MM.1S (cell line): ENCODE measurements around the gene ELMO1.

Source experiments
- DNase-seq: peaks from one replicate; pipeline ENCODE4 v3.0.0-alpha.2; 2015
- H2AFZ ChIP-seq: fragments of 300-600 bp; sonication (generic); 2 replicates; pipeline ENCODE4 v1.6.0; 2016; ENCODE audit warnings: antibody characterized with exemption, low read length
- H3F3A ChIP-seq: fragments of 300-600 bp; sonication (generic); 2 replicates; pipeline ENCODE4 v1.6.1; 2016; ENCODE audit warnings: mild to moderate bottlenecking, antibody characterized with exemption, low read length, moderate library complexity, mixed read lengths; ENCODE audit not compliant: insufficient read depth
- H3K27ac ChIP-seq: fragments of 300-600 bp; sonication (generic); 2 replicates; pipeline ENCODE4 v1.5.1; 2016; ENCODE audit warnings: mild to moderate bottlenecking, low read length
- H3K27me3 ChIP-seq: fragments of 300-600 bp; sonication (generic); replicated peaks from 2 replicates; pipeline ENCODE4 v1.6.0; 2016; ENCODE audit warnings: low read length; ENCODE audit not compliant: insufficient read depth
- H3K36me3 ChIP-seq: fragments of 300-600 bp; sonication (generic); replicated peaks from 2 replicates; pipeline ENCODE4 v1.6.1; 2016; ENCODE audit warnings: mild to moderate bottlenecking, low read length, mixed read lengths; ENCODE audit not compliant: insufficient read depth
- H3K4me1 ChIP-seq: fragments of 300-600 bp; sonication (generic); 2 replicates; pipeline ENCODE4 v1.6.1; 2016; ENCODE audit warnings: low read length, mixed read lengths
- H3K4me2 ChIP-seq: fragments of 300-600 bp; sonication (generic); 2 replicates; pipeline ENCODE4 v1.6.0; 2016; ENCODE audit warnings: low read depth, low read length
- H3K4me3 ChIP-seq: fragments of 300-600 bp; sonication (generic); 2 replicates; pipeline ENCODE4 v1.5.1; 2016; ENCODE audit warnings: low read length, mixed read lengths
- H3K79me2 ChIP-seq: fragments of 300-600 bp; sonication (generic); 2 replicates; pipeline ENCODE4 v1.6.1; 2016; ENCODE audit warnings: mixed run types, low read length, mixed read lengths
- H3K9ac ChIP-seq: fragments of 300-600 bp; sonication (generic); 2 replicates; pipeline ENCODE4 v1.6.1; 2016; ENCODE audit warnings: low read length, mixed read lengths
- H3K9me2 ChIP-seq: fragments of 300-600 bp; sonication (generic); replicated peaks from 2 replicates; pipeline ENCODE4 v1.6.1; 2016; ENCODE audit warnings: mild to moderate bottlenecking, low read length, mixed read lengths; ENCODE audit not compliant: insufficient read depth
- H3K9me3 ChIP-seq: fragments of 300-600 bp; sonication (generic); replicated peaks from 2 replicates; pipeline ENCODE4 v1.6.1; 2016; ENCODE audit warnings: mild to moderate bottlenecking, low read length, mixed read lengths; ENCODE audit not compliant: insufficient read depth
- H4K20me1 ChIP-seq: fragments of 300-600 bp; sonication (generic); 2 replicates; pipeline ENCODE4 v1.6.1; 2016; ENCODE audit warnings: mild to moderate bottlenecking, low read length, moderate library complexity, mixed read lengths; ENCODE audit not compliant: insufficient read depth
- CTCF ChIP-seq: fragments of 300-600 bp; sonication (generic); IDR thresholded peaks from 2 replicates; pipeline ENCODE4 v1.5.1; 2016; ENCODE audit warnings: antibody characterized with exemption, low read length, mixed read lengths
- EZH2 ChIP-seq: fragments of 300-600 bp; sonication (generic); optimal IDR thresholded peaks from 2 replicates; pipeline ENCODE3; 2017; ENCODE audit warnings: low read depth, mild to moderate bottlenecking, antibody characterized with exemption, low read length, mixed read lengths
- EZH2phosphoT487 ChIP-seq: fragments of 300-600 bp; sonication (generic); IDR thresholded peaks from 2 replicates; pipeline ENCODE4 v1.6.1; 2018; ENCODE audit warnings: antibody characterized with exemption, low read length

ELMO1 gene

GRCh38 chr7:36986511-36986933, 462.1 kb downstream of the ELMO1 start:
- Histone ChIP-seq H4K20me1 (0 out of 2 replicates have a peak, but pooled peaks cover 4% of the 10 kb centered on the region), H3K27me3 (no peaks in the 10 kb centered on the region), H2AFZ (no peak overlapping the region), H3K4me1 (no peaks in the 10 kb centered on the region), H3K9me2 (no peaks in the 10 kb centered on the region), H3F3A (no peaks in the 10 kb centered on the region), H3K27ac (no peak overlapping the region), H3K9ac (no peak overlapping the region), H3K36me3 (no peaks in the 10 kb centered on the region), H3K4me2 (no peak overlapping the region), H3K79me2 (peaks cover 58% of the 10 kb centered on the region), H3K9me3 (no peaks in the 10 kb centered on the region), H3K4me3 (no peak overlapping the region)
- DNase-seq, result no peak
- TF ChIP-seq EZH2phosphoT487, result no peak
- TF ChIP-seq EZH2, result no peak
- no peak for TF ChIP-seq CTCF

- H3K79me2 ChIP-seq, result peaks cover 58% of the 10 kb centered on the region
- no peak overlapping the region for H3K4me3 ChIP-seq
- no peak overlapping the region for H2AFZ ChIP-seq
- no peaks in the 10 kb centered on the region for H3K27me3 ChIP-seq
- H3K9me3 ChIP-seq, result no peaks in the 10 kb centered on the region
- H3K9me2 ChIP-seq, result no peaks in the 10 kb centered on the region
- no peak for TF ChIP-seq EZH2phosphoT487
- no peak for TF ChIP-seq EZH2
- no peak for TF ChIP-seq CTCF
- no peak overlapping the region for H3K9ac ChIP-seq
- no peaks in the 10 kb centered on the region for H3K4me1 ChIP-seq
- H3F3A ChIP-seq, result no peaks in the 10 kb centered on the region
- DNase-seq, result no peak
- H3K36me3 ChIP-seq, result no peaks in the 10 kb centered on the region
- 0 out of 2 replicates have a peak, but pooled peaks cover 4% of the 10 kb centered on the region for H4K20me1 ChIP-seq
- H3K4me2 ChIP-seq, result no peak overlapping the region
- H3K27ac ChIP-seq, result no peak overlapping the region
Measured at GRCh38 chr7:36985866-36986400, 462.7 kb downstream of the ELMO1 start.

GRCh38 chr7:36985316-36985715, 463.3 kb downstream of the ELMO1 start:
- Histone ChIP-seq H3K9ac (no peak overlapping the region), H4K20me1 (0 out of 2 replicates have a peak, but pooled peaks cover 4% of the 10 kb centered on the region), H3K4me2 (no peak overlapping the region), H3K4me1 (no peaks in the 10 kb centered on the region), H3K79me2 (peaks cover 58% of the 10 kb centered on the region), H2AFZ (no peak overlapping the region), H3K36me3 (no peaks in the 10 kb centered on the region), H3K9me3 (no peaks in the 10 kb centered on the region), H3F3A (no peaks in the 10 kb centered on the region), H3K27me3 (no peaks in the 10 kb centered on the region), H3K9me2 (no peaks in the 10 kb centered on the region), H3K4me3 (no peak overlapping the region), H3K27ac (no peak overlapping the region)
- TF ChIP-seq EZH2, result no peak
- no peak for DNase-seq

GRCh38 chr7:36984710-36985312, 463.9 kb downstream of the ELMO1 start:
- no peak overlapping the region for H3K4me3 ChIP-seq
- no peak overlapping the region for H3K9ac ChIP-seq
- H4K20me1 ChIP-seq, result 0 out of 2 replicates have a peak, but pooled peaks cover 4% of the 10 kb centered on the region
- no peak overlapping the region for H2AFZ ChIP-seq
- no peaks in the 10 kb centered on the region for H3K36me3 ChIP-seq
- H3K9me3 ChIP-seq, result no peaks in the 10 kb centered on the region
- TF ChIP-seq EZH2, result no peak
- TF ChIP-seq EZH2phosphoT487, result no peak
- TF ChIP-seq CTCF, result no peak
- H3K4me2 ChIP-seq, result no peak overlapping the region
- no peak for DNase-seq
- H3K4me1 ChIP-seq, result no peaks in the 10 kb centered on the region
- H3K79me2 ChIP-seq, result peaks cover 58% of the 10 kb centered on the region
- H3K9me2 ChIP-seq, result no peaks in the 10 kb centered on the region
- no peak overlapping the region for H3K27ac ChIP-seq
- H3K27me3 ChIP-seq, result no peaks in the 10 kb centered on the region
- H3F3A ChIP-seq, result no peaks in the 10 kb centered on the region
